Mesenchymal stem cell (in vitro differentiated cells and primary cell): ENCODE measurements around the gene SGPP1.

Source experiments
- DNase-seq: peaks from one replicate; pipeline ENCODE4 v3.0.0-alpha.2; 2013
- H2AFZ ChIP-seq: one replicate; pipeline ENCODE4 v1.6.1; 2013; ENCODE audit warnings: low read depth, mild to moderate bottlenecking, control low read depth, inconsistent platforms, low read length, moderate library complexity
- H2AK5ac ChIP-seq: 2 replicates; pipeline ENCODE4 v1.6.1; 2013; ENCODE audit warnings: low read length, moderate library complexity, mild to moderate bottlenecking, inconsistent platforms; ENCODE audit not compliant: severe bottlenecking
- H2BK120ac ChIP-seq: one replicate; pipeline ENCODE4 v1.6.1; 2013; ENCODE audit warnings: low read depth, mild to moderate bottlenecking, inconsistent platforms, low read length, moderate library complexity
- H2BK12ac ChIP-seq, 2 experiments: one replicate each; pipeline ENCODE4 v1.6.1; 2013; ENCODE audit warnings: inconsistent platforms in 2 of 2, low read length in 2 of 2, mild to moderate bottlenecking in 2 of 2, moderate library complexity in 2 of 2, control low read depth in 1 of 2
- H2BK15ac ChIP-seq: one replicate; pipeline ENCODE4 v1.6.1; 2013; ENCODE audit warnings: mild to moderate bottlenecking, low read depth, inconsistent platforms; ENCODE audit not compliant: poor library complexity, severe bottlenecking
- H2BK5ac ChIP-seq: 2 replicates; pipeline ENCODE4 v1.6.1; 2013; ENCODE audit warnings: low read depth, mild to moderate bottlenecking, low read length, control low read depth, inconsistent platforms; ENCODE audit not compliant: poor library complexity, severe bottlenecking
- H3K14ac ChIP-seq, 2 experiments: one replicate each; pipeline ENCODE4 v1.6.1; 2013; ENCODE audit warnings: inconsistent platforms in 2 of 2, low read length in 2 of 2, control low read depth in 1 of 2, mild to moderate bottlenecking in 1 of 2, moderate library complexity in 1 of 2
- H3K18ac ChIP-seq, 2 experiments: one replicate each; pipeline ENCODE4 v1.6.1; 2013; ENCODE audit warnings: inconsistent platforms in 2 of 2, low read length in 2 of 2, control low read depth in 1 of 2, low read depth in 1 of 2, mild to moderate bottlenecking in 1 of 2
- H3K23ac ChIP-seq, 2 experiments: one replicate each; pipeline ENCODE4 v1.6.1; 2013; ENCODE audit warnings: inconsistent platforms in 2 of 2, low read length in 2 of 2, mild to moderate bottlenecking in 2 of 2, moderate library complexity in 2 of 2, control low read depth in 1 of 2
- H3K27ac ChIP-seq: 2 replicates; pipeline ENCODE4 v1.5.1; 2013; ENCODE audit warnings: mild to moderate bottlenecking, moderate library complexity, low read length, control low read depth, inconsistent platforms; ENCODE audit not compliant: poor library complexity, severe bottlenecking
- H3K27me3 ChIP-seq, 2 experiments: 2 replicates each; pipeline versions ENCODE4 v1.6.1 to v1.7.0; 2013; ENCODE audit warnings: low read length in 2 of 2, mild to moderate bottlenecking in 2 of 2, moderate library complexity in 2 of 2, control low read depth in 1 of 2, inconsistent platforms in 1 of 2; ENCODE audit not compliant: control insufficient read depth in 1 of 2, insufficient read depth in 1 of 2
- H3K36me3 ChIP-seq, 2 experiments: 2 replicates each; pipeline versions ENCODE4 v1.6.1 to v1.7.0; 2013; ENCODE audit warnings: low read length in 2 of 2, control low read depth in 1 of 2, inconsistent platforms in 1 of 2, low read depth in 1 of 2, mild to moderate bottlenecking in 1 of 2; ENCODE audit not compliant: insufficient read depth in 2 of 2, control insufficient read depth in 1 of 2
- H3K4ac ChIP-seq, 2 experiments: one replicate each; pipeline ENCODE4 v1.6.1; 2013; ENCODE audit warnings: inconsistent platforms in 2 of 2, low read length in 2 of 2, mild to moderate bottlenecking in 2 of 2, moderate library complexity in 2 of 2, control low read depth in 1 of 2, low read depth in 1 of 2
- H3K4me1 ChIP-seq: 2 replicates; pipeline ENCODE4 v1.6.1; 2013; ENCODE audit warnings: low read depth, low read length, control low read depth; ENCODE audit not compliant: control insufficient read depth, insufficient read depth
- H3K4me2 ChIP-seq: 2 replicates; pipeline ENCODE4 v1.6.1; 2013; ENCODE audit warnings: low read length, mild to moderate bottlenecking, inconsistent platforms; ENCODE audit not compliant: poor library complexity, severe bottlenecking
- H3K4me3 ChIP-seq, 2 experiments: 2 replicates each; pipeline versions ENCODE4 v1.5.1 to v1.7.0; 2013; ENCODE audit warnings: low read length in 2 of 2, mild to moderate bottlenecking in 2 of 2, control low read depth in 1 of 2, low read depth in 1 of 2; ENCODE audit not compliant: insufficient read depth in 1 of 2
- H3K79me1 ChIP-seq: replicated peaks from 2 replicates; pipeline ENCODE4 v1.6.1; 2013; ENCODE audit warnings: mild to moderate bottlenecking, control low read depth, low read length, inconsistent platforms; ENCODE audit not compliant: poor library complexity, severe bottlenecking
- H3K9ac ChIP-seq: 2 replicates; pipeline ENCODE4 v1.7.0; 2013; ENCODE audit warnings: mild to moderate bottlenecking, low read length, moderate library complexity
- H3K9me3 ChIP-seq: 2 replicates; pipeline ENCODE4 v1.7.0; 2013; ENCODE audit warnings: mild to moderate bottlenecking, low read length; ENCODE audit not compliant: control insufficient read depth
- H4K8ac ChIP-seq: one replicate; pipeline ENCODE4 v1.6.1; 2013; ENCODE audit warnings: inconsistent platforms, mild to moderate bottlenecking, low read length, moderate library complexity
- H4K91ac ChIP-seq: one replicate; pipeline ENCODE4 v1.6.1; 2013; ENCODE audit warnings: mild to moderate bottlenecking, low read length, inconsistent platforms
- WGBS: methylation state at CpG from one replicate; pipeline ENCODE4 v1.1.7; 2013; ENCODE audit warnings: mixed read lengths; 5-methylcytosine and 5-hydroxymethylcytosine counted together

The SGPP1 gene

DNA sequence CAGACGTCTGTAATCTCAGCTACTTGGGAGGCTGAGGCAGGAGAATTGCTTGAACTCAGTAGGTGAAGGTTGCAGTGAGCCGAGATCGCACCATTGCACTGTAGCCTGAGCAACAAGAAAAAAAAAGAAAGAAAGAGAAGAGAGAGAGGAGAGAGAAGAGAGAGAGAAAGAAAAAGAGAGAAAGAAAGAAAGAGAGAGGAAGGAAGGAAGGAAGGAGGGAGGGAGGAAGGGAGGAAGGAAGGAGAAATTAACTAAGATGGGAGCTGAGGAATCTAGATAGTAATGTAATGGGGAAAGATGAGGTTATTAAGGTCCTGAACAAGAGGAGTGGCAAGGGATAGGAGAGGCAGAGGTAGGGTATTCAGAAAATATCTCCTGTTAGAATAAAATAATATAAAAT is 17.4 kb upstream of the SGPP1 start:
- Histone ChIP-seq H2BK120ac (no peak overlapping the region), H2AK5ac (no peak overlapping the region), H3K4me2 (no peak overlapping the region), H3K36me3 (no peaks in the 10 kb centered on the region), H3K79me1 (no peaks in the 10 kb centered on the region), H3K27me3 (peaks cover 0 to 5% of the 10 kb centered on the region in 2 experiments), H3K4ac (no peak overlapping the region), H2AFZ (no peak overlapping the region), H3K9ac (no peak overlapping the region), H3K4me1 (peaks cover 4% of the 10 kb centered on the region), H2BK15ac (no peak overlapping the region), H3K18ac (no peak overlapping the region), H3K27ac (no peak overlapping the region), H2BK12ac (no peak overlapping the region), H3K9me3 (no peaks in the 10 kb centered on the region), H2BK5ac (no peak overlapping the region), H3K4me3 (no peak overlapping the region), H3K23ac (no peak overlapping the region), H4K91ac (no peak overlapping the region), H4K8ac (no peak overlapping the region), H3K14ac (no peak overlapping the region)
- WGBS, result 91% methylated on average over 3 of the region's 3 CpGs
- DNase-seq, result no peak

DNA sequence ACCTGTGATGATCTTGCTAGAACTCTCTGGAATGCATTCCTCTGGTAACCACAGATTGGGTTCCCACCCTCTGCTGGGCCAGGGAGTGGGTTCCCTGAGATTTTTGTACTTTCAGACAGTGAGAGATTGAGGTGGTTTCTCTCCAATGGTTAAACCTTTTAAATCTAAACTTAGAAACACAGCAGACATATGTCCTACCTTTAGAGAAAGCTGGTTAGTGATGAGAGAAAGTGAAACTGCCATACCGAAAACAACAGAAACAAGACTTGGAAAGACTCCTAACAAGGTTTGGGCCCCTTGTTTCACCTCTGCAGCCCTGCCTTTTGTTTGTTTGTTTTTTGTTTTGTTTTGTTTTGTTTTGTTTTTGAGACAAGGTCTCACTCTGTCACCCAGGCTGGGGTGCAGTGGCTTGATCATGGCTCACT is 9.7 kb upstream of the SGPP1 start:
- Histone ChIP-seq H3K9ac (no peak overlapping the region), H2BK5ac (no peak overlapping the region), H3K79me1 (no peaks in the 10 kb centered on the region), H3K14ac (no peak overlapping the region), H3K36me3 (no peaks in the 10 kb centered on the region), H3K18ac (no peak overlapping the region), H3K4me1 (peaks cover 1% of the 10 kb centered on the region), H4K91ac (no peak overlapping the region), H2AFZ (no peak overlapping the region), H3K4me3 (no peak overlapping the region), H3K9me3 (no peaks in the 10 kb centered on the region), H2BK12ac (no peak overlapping the region), H3K4me2 (no peak overlapping the region), H2BK120ac (no peak overlapping the region), H3K27ac (no peak overlapping the region), H3K23ac (no peak overlapping the region), H3K4ac (no peak overlapping the region), H2AK5ac (no peak overlapping the region), H2BK15ac (no peak overlapping the region), H4K8ac (no peak overlapping the region), H3K27me3 (no peaks in the 10 kb centered on the region)
- no peak for DNase-seq
- WGBS, result 100% methylated on average over 1 of the region's 1 CpG

DNA sequence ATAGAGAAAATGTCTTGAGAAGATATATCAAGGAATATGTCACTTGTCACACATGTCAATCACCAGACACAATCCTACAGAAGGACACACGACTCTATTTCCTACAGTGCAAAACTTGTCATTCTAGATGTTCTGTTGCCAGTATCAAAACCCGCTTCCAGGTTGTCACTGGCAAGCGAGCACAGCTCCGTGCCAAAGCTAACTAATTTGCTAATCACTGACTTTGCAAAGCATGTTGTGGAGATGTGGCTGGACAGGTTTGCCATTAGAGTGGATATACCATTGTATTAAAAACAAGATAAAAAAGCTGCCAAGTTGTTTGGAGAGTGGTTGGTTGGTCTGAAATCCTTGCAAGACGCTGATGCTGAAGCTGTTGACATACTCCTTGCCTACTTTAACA is 7.9 kb upstream of the SGPP1 start:
- H3K4me1 ChIP-seq, result peaks cover 1% of the 10 kb centered on the region
- no peak overlapping the region for H2BK5ac ChIP-seq
- H3K27ac ChIP-seq, result no peak overlapping the region
- no peak overlapping the region for H2AFZ ChIP-seq
- H4K8ac ChIP-seq, result no peak overlapping the region
- WGBS, result 90% methylated on average over 5 of the region's 5 CpGs
- no peak overlapping the region for H3K18ac ChIP-seq
- H2BK15ac ChIP-seq, result no peak overlapping the region
- no peak overlapping the region for H3K4me2 ChIP-seq
- H2BK12ac ChIP-seq, result no peak overlapping the region
- no peaks in the 10 kb centered on the region for H3K36me3 ChIP-seq
- H3K23ac ChIP-seq, result no peak overlapping the region
- no peak overlapping the region for H3K14ac ChIP-seq
- no peaks in the 10 kb centered on the region for H3K9me3 ChIP-seq
- no peak overlapping the region for H2AK5ac ChIP-seq
- H2BK120ac ChIP-seq, result no peak overlapping the region
- no peaks in the 10 kb centered on the region for H3K27me3 ChIP-seq
- H3K79me1 ChIP-seq, result no peaks in the 10 kb centered on the region
- no peak for DNase-seq
- H3K4ac ChIP-seq, result no peak overlapping the region
- no peak overlapping the region for H4K91ac ChIP-seq
- no peak overlapping the region for H3K9ac ChIP-seq
- H3K4me3 ChIP-seq, result no peak overlapping the region

DNA sequence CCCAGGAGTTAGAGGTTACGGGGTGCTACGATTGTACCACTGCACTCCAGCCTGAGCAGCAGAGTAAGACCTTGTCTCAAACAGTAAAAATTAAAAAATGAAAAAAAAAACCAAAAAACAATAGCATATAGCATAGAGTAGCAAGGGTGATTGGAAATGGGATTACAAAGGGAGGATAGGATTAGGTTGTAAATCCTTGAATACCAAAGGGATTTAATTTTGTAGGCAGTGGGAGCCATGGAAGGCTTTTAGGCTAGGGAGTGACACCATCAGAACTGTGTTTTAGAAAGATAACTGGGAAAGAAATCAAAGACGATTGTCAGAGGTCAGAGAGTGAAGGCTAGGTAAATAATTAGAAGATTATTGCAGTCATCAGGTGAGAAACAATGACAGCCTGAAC is 2.8 kb upstream of the SGPP1 start:
- Histone ChIP-seq H3K36me3 (no peaks in the 10 kb centered on the region), H3K14ac (no peak overlapping the region), H4K8ac (no peak overlapping the region), H2AK5ac (no peak overlapping the region), H4K91ac (no peak overlapping the region), H3K4ac (no peak overlapping the region), H2BK120ac (no peak overlapping the region), H3K9ac (no peak overlapping the region), H2BK15ac (no peak overlapping the region), H3K4me3 (no peak overlapping the region), H3K4me1 (no peaks in the 10 kb centered on the region), H3K79me1 (no peaks in the 10 kb centered on the region), H3K27me3 (no peaks in the 10 kb centered on the region), H2BK5ac (no peak overlapping the region), H3K27ac (no peak overlapping the region), H2BK12ac (no peak overlapping the region), H3K4me2 (no peak overlapping the region), H2AFZ (no peak overlapping the region), H3K18ac (no peak overlapping the region), H3K23ac (no peak overlapping the region), H3K9me3 (no peaks in the 10 kb centered on the region)
- WGBS, result 81% methylated on average over 3 of the region's 3 CpGs
- DNase-seq, result no peak
